K562 (cell line): Measurements from ENCODE around the gene ZNF148. TPM values are rescaled to one million over a fixed set of nuclear protein-coding genes. Genes with fewer than 3 reads are reported as not detected.

ENCODE experiments used
- ATAC-seq: fragments of 200-7000 bp; cut with Tn5 transposase; 3 replicates; pipeline ENCODE4 v1.9.1; 2020; ENCODE audit warnings: moderate library complexity
- BruUV-seq: library from RNA; stranded (reverse); fragments of 400-500 nt; replicated peaks from 2 replicates; lab custom pipeline; 2021; lab: Mats Ljungman, UMichigan
- CTCF ChIA-PET: fragments of 300-600 bp; formaldehyde crosslinking; extraction: SDS; loops from one replicate; lab custom pipeline; 2021; ENCODE audit warnings: low intra/inter-chr PET ratio; lab: Yijun Ruan, JAX
- POLR2A ChIA-PET: fragments of 300-600, 350-650 bp; sonication (Branson Sonifier 250); formaldehyde crosslinking; extraction: SDS; loops from one replicate; lab custom pipeline; 2021; ENCODE audit warnings: antibody characterized with exemption, inconsistent platforms; lab: Yijun Ruan, JAX
- DNase-seq, 4 experiments: peaks; one replicate each; pipeline versions ENCODE4 v3.0.0 to v3.0.0-alpha.2; 2011 to 2018; ENCODE audit warnings: low spot score in 3 of 4, mixed read lengths in 3 of 4; ENCODE audit errors: extremely low read depth in 1 of 4
- FAIRE-seq: peaks from 2 replicates; lab custom pipeline; 2011; peaks lifted over from hg19 to GRCh38; lab: Jason Lieb, UNC
- H2AFZ ChIP-seq: 2 replicates; pipeline ENCODE4 v1.6.0; 2011; ENCODE audit warnings: low read depth, low read length, control low read depth, inconsistent platforms
- H3K27ac ChIP-seq: fragments of 200-600 bp; 3 replicates; pipeline ENCODE4 v1.8.0; 2011; ENCODE audit warnings: low read depth, mild to moderate bottlenecking, control low read depth, inconsistent platforms, low read length, moderate library complexity, mixed read lengths; ENCODE audit errors: extremely low read depth
- H3K27me3 ChIP-seq, 2 experiments: fragments of 300-600 bp in 1 of 2; 2 replicates in 1 of 2; 3 replicates in 1 of 2; pipeline versions ENCODE4 v1.6.0 to v1.8.0; 2011; ENCODE audit warnings: inconsistent platforms in 2 of 2, low read length in 2 of 2, mild to moderate bottlenecking in 1 of 2, mixed read lengths in 1 of 2, moderate library complexity in 1 of 2; ENCODE audit not compliant: control insufficient read depth in 2 of 2, insufficient read depth in 2 of 2
- H3K36me3 ChIP-seq: fragments of 300-600 bp; 3 replicates; pipeline ENCODE4 v1.8.0; 2011; ENCODE audit warnings: mild to moderate bottlenecking, low read length, inconsistent platforms; ENCODE audit not compliant: control insufficient read depth, insufficient read depth
- H3K4me1 ChIP-seq, 2 experiments: fragments of 200-600 bp in 1 of 2; replicated peaks in 1 of 2; 2 replicates in 1 of 2; 3 replicates in 1 of 2; pipeline versions ENCODE4 v1.5.1 to v1.8.0; 2011; ENCODE audit warnings: inconsistent platforms in 2 of 2, low read length in 2 of 2, mild to moderate bottlenecking in 1 of 2, mixed read lengths in 1 of 2, moderate library complexity in 1 of 2; ENCODE audit not compliant: control insufficient read depth in 2 of 2, insufficient read depth in 2 of 2
- H3K4me2 ChIP-seq: 2 replicates; pipeline ENCODE4 v1.6.1; 2011; ENCODE audit warnings: low read length, control low read depth, inconsistent platforms, mixed read lengths; ENCODE audit not compliant: insufficient read depth
- H3K4me3 ChIP-seq: fragments of 200-600 bp; sonication (generic), shearing (Covaris generic); 2 replicates; pipeline ENCODE4 v1.5.1; 2016; ENCODE audit warnings: control low read depth, inconsistent platforms
- H3K79me2 ChIP-seq: fragments of 200-600 bp; 3 replicates; pipeline ENCODE4 v1.8.0; 2011; ENCODE audit warnings: low read length, inconsistent platforms; ENCODE audit not compliant: control insufficient read depth, insufficient read depth
- H3K9ac ChIP-seq, 2 experiments: 2 replicates each; pipeline versions ENCODE4 v1.6.0 to v1.6.1; 2011; ENCODE audit warnings: low read depth in 2 of 2, low read length in 2 of 2, control low read depth in 1 of 2, inconsistent platforms in 1 of 2, mild to moderate bottlenecking in 1 of 2, mixed read lengths in 1 of 2; ENCODE audit not compliant: insufficient read depth in 1 of 2
- H3K9me1 ChIP-seq: one replicate; pipeline ENCODE4 v1.6.0; 2011; ENCODE audit warnings: inconsistent platforms, mild to moderate bottlenecking, low read length, moderate library complexity; ENCODE audit not compliant: control insufficient read depth, insufficient read depth
- H3K9me3 ChIP-seq: replicated peaks from 2 replicates; pipeline ENCODE4 v1.5.1; 2011; ENCODE audit warnings: low read depth, low read length, inconsistent platforms; ENCODE audit not compliant: control insufficient read depth, insufficient read depth
- H4K20me1 ChIP-seq: replicated peaks from 2 replicates; pipeline ENCODE4 v1.6.1; 2011; ENCODE audit warnings: low read length, inconsistent platforms, mixed read lengths; ENCODE audit not compliant: control insufficient read depth, insufficient read depth
- CREM ChIP-seq: IDR thresholded peaks from 2 replicates; pipeline ENCODE4 v1.6.1; 2014; ENCODE audit warnings: antibody characterized with exemption, low read depth
- CSDE1 ChIP-seq, 2 experiments: fragments of 450-650 bp; IDR thresholded peaks; 2 replicates each; pipeline ENCODE4 v1.6.1; 2016; ENCODE audit warnings: mild to moderate bottlenecking in 1 of 2
- FOXK1 ChIP-seq: sonication (generic); formaldehyde crosslinking; IDR thresholded peaks from 2 replicates; pipeline ENCODE4 v1.8.0; 2022; ENCODE audit warnings: missing genetic modification reagents, mild to moderate bottlenecking, borderline replicate concordance
- MEF2D ChIP-seq: conservative IDR thresholded peaks from 2 replicates; pipeline ENCODE4 v1.6.1; 2016; ENCODE audit warnings: low read depth, missing genetic modification characterization, missing compliant biosample characterization
- NFE2 ChIP-seq: IDR thresholded peaks from 2 replicates; pipeline ENCODE4 v1.6.1; 2014; ENCODE audit warnings: antibody characterized with exemption, low read depth
- PRMT5 ChIP-seq: sonication (generic); formaldehyde crosslinking; IDR thresholded peaks from 2 replicates; pipeline ENCODE4 v1.5.0; 2020; ENCODE audit warnings: missing genetic modification reagents
- TFAM ChIP-seq: fragments of 250-450 bp; sonication (Bioruptor Pico); conservative IDR thresholded peaks from 2 replicates; pipeline ENCODE4 v1.5.0; 2021; ENCODE audit warnings: mild to moderate bottlenecking, moderate library complexity
- ZNF561 ChIP-seq: fragments of 450-650 bp; formaldehyde crosslinking; conservative IDR thresholded peaks from 2 replicates; pipeline ENCODE4 v1.4.0; 2020; ENCODE audit warnings: mild to moderate bottlenecking, moderate library complexity
- WGBS: fragments of 100-300 bp; shearing (Covaris generic); methylation state at CpG from one replicate; pipeline ENCODE4 v1.1.6; 2016; ENCODE audit warnings: low coverage, mixed read lengths; ENCODE audit not compliant: insufficient coverage; ENCODE audit errors: missing lambda C conversion rate; 5-methylcytosine and 5-hydroxymethylcytosine counted together
- in situ Hi-C: fragments of 300-500 bp; cut with MboI; formaldehyde crosslinking; loops from 4 replicates; pipeline ENCODE4 v1.15.0; 2018; ENCODE audit warnings: inconsistent platforms, mixed read lengths
- intact Hi-C: fragments of 100-400 bp; cut with micrococcal nuclease; formaldehyde crosslinking; loops from 2 replicates; pipeline ENCODE4 v1.14.2; 2022
- polyA plus RNA-seq, 8 experiments: library from polyadenylated mRNA; depleted of rRNA in 4 of 8; stranded (reverse) in 5 of 8; unstranded in 3 of 8; fragments of >200 nt; fragmentation: Nextera tagmentation in 2 of 8; fragmentation: Illumina TruSeq in 1 of 8; extraction: Ambion mirVana in 2 of 8; extraction: Trizol in 1 of 8; gene quantifications; 2 replicates each; pipeline versions ENCODE4 v1.2.1 to v1.2.3, GENCODE V29; 2011 to 2014; ENCODE audit warnings: inconsistent platforms in 1 of 8, missing spikeins in 1 of 8
- total RNA-seq, 7 experiments: library from RNA; depleted of rRNA in 6 of 7; stranded (reverse); fragments of >200 nt in 6 of 7; fragmentation: Illumina TruSeq in 2 of 7; extraction: Trizol in 2 of 7; gene quantifications; 2 replicates each; pipeline versions ENCODE4 v1.2.1 to v1.2.3, GENCODE V29; 2011 to 2021; ENCODE audit warnings: low replicate concordance in 1 of 7

Gene ZNF148
- total and polyA plus RNA-seq, 9 of the 15 experiments (the other 6 are each of a cell fraction or from before 2014, with no cell fraction given): 2.7 to 15.1 (median 8.3) TPM

DNA sequence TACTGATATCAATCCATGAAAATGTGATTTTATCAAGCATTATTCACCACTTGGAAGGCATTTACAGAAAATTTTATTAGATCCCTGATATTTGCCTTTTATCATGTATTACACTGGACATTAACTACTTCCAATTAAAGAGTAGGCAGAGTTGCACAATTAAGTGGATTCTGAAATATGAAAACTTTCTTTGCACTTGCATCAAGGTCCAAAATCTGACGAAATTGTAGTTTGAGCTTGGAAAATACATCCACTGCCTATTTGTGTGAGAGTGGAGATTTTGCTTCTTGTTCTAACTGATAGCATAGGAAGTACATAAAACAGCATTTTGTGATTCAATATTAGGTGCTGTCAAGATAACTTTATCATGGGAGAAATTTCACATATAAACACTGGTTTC is 113.0 kb downstream of the ZNF148 start:
- no peaks in the 10 kb centered on the region for H3K79me2 ChIP-seq
- H4K20me1 ChIP-seq: no peaks in the 10 kb centered on the region
- intact Hi-C loops (no loop called here), in situ Hi-C loops (no loop called here)
- H3K27ac ChIP-seq: no peak overlapping the region
- H3K9ac ChIP-seq: no peak overlapping the region
- H3K9me1 ChIP-seq: no peaks in the 10 kb centered on the region
- POLR2A ChIA-PET: interaction anchor here (1.0 kb wide), 1 partner anchor 10 kb away, joined by 5 read pairs; no protein-coding TSS in a partner anchor
- H3K4me3 ChIP-seq: no peak overlapping the region
- WGBS: 50% methylated on average over 1 of the region's 1 CpG
- H3K4me2 ChIP-seq: no peak overlapping the region
- FAIRE-seq: no peak
- H3K9me3 ChIP-seq: no peaks in the 10 kb centered on the region
- BruUV-seq: no TSS peak
- no peak overlapping the region for H2AFZ ChIP-seq
- CTCF ChIA-PET: no interaction called here
- no peaks in the 10 kb centered on the region for H3K4me1 ChIP-seq
- no peaks in the 10 kb centered on the region for H3K27me3 ChIP-seq
- no peak for DNase-seq
- ATAC-seq: no peak
- no peaks in the 10 kb centered on the region for H3K36me3 ChIP-seq
- TF ChIP-seq MEF2D (tag) (no peak), ZNF561 (CRISPR knock-in tag) (no peak), FOXK1 (CRISPR knock-in tag) (no peak), CSDE1 (IDR thresholded peaks at IDR 0.05) (no peak), PRMT5 (CRISPR knock-in tag) (no peak), CREM (no peak), TFAM (CRISPR knock-in tag) (no peak), NFE2 (no peak)
